Loucy (cell line): ENCODE results near the gene SAP25.

Source experiments
- CTCF ChIP-seq: fragments of 200-600 bp; sonication (generic); conservative IDR thresholded peaks from 2 replicates; pipeline ENCODE4 v1.5.1; 2014; ENCODE audit warnings: mild to moderate bottlenecking, antibody characterized with exemption, low read length
- EZH2phosphoT487 ChIP-seq: fragments of 200-600 bp; IDR thresholded peaks from 2 replicates; pipeline ENCODE4 v1.6.1; 2018; ENCODE audit warnings: antibody characterized with exemption, mild to moderate bottlenecking, moderate library complexity, borderline replicate concordance

GRCh38 chr7:100544967-100545359 is 28.7 kb downstream of the SAP25 start:
- TF ChIP-seq CTCF (no peak), EZH2phosphoT487 (no peak)
